Thyroid gland (tissue), 4 donors: Measurements from ENCODE around the gene CDH1.

ENCODE experiments used
- POLR2A ChIP-seq, 2 donors: fragments of 450-650 bp; IDR thresholded peaks; one replicate each; pipeline ENCODE4 v1.6.1; 2017; ENCODE audit warnings: antibody characterized with exemption in 2 of 2, mild to moderate bottlenecking in 2 of 2, moderate library complexity in 1 of 2
- TF ChIP-seq, protein P1 (sequence below), 6 experiments: fragments of 200-600 bp in 3 of 6; fragments of 450-650 bp in 3 of 6; sonication (generic) in 3 of 6; IDR thresholded peaks; one replicate each; pipeline ENCODE4 v1.5.1; 2016 to 2019; ENCODE audit warnings: antibody characterized with exemption in 6 of 6, mild to moderate bottlenecking in 2 of 6, inconsistent platforms in 1 of 6, moderate library complexity in 1 of 6

DNA sequence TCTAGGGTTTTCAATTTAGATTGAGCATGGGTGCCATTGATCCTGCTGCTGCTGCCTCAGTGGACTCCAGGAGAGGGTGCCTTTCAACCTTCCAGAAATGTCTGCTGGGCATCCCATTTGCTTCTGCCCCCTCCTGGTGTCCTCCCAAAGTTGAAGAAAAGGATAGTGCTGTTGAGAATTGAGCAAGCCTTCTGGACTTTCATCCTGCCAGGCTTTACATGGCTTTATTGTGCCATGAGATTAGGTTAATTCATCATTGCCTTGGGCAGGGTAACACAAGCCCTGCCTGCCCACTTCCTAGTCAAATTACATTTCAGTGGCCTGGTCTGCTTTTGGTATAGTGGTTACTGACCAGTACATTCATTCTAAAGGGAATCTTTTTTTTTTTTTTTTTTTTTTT lies 88.3 kb downstream of the CDH1 start:
- TF ChIP-seq, protein P1, sequence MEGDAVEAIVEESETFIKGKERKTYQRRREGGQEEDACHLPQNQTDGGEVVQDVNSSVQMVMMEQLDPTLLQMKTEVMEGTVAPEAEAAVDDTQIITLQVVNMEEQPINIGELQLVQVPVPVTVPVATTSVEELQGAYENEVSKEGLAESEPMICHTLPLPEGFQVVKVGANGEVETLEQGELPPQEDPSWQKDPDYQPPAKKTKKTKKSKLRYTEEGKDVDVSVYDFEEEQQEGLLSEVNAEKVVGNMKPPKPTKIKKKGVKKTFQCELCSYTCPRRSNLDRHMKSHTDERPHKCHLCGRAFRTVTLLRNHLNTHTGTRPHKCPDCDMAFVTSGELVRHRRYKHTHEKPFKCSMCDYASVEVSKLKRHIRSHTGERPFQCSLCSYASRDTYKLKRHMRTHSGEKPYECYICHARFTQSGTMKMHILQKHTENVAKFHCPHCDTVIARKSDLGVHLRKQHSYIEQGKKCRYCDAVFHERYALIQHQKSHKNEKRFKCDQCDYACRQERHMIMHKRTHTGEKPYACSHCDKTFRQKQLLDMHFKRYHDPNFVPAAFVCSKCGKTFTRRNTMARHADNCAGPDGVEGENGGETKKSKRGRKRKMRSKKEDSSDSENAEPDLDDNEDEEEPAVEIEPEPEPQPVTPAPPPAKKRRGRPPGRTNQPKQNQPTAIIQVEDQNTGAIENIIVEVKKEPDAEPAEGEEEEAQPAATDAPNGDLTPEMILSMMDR (IDR thresholded peaks at IDR 0.05): no peak
- no peak for TF ChIP-seq POLR2A (IDR thresholded peaks at IDR 0.05)
